SK-N-SH (cell line): ENCODE results near the gene UBE2C. TPM values are rescaled to one million over a fixed set of nuclear protein-coding genes. Genes with fewer than 3 reads are reported as not detected.

Experiments
- CTCF ChIA-PET: fragments of 300-600, 350-600 bp; formaldehyde crosslinking; extraction: SDS; loops from one replicate; lab custom pipeline; 2021; lab: Yijun Ruan, JAX
- POLR2A ChIA-PET: fragments of 350-600 bp; sonication (Branson Sonifier 250); formaldehyde crosslinking; extraction: SDS; loops from one replicate; lab custom pipeline; 2020; ENCODE audit warnings: antibody characterized with exemption, inconsistent platforms; lab: Yijun Ruan, JAX
- DNase-seq: peaks from one replicate; pipeline ENCODE4 v3.0.0; 2012
- H2AFZ ChIP-seq: fragments of 200-600 bp; sonication (generic); 2 replicates; pipeline ENCODE4 v1.8.1; 2016; ENCODE audit warnings: antibody characterized with exemption, mild to moderate bottlenecking, low read depth
- H3F3A ChIP-seq: fragments of 200-600 bp; sonication (generic); replicated peaks from 2 replicates; pipeline ENCODE3; 2016; ENCODE audit warnings: antibody characterized with exemption, mild to moderate bottlenecking; ENCODE audit not compliant: insufficient read depth
- H3K27ac ChIP-seq, 2 experiments: fragments of 200-500 bp in 1 of 2; fragments of 200-600 bp in 1 of 2; sonication (Bioruptor generic) in 1 of 2; sonication (generic), shearing (Covaris generic) in 1 of 2; 2 replicates each; pipeline versions ENCODE4 v1.5.1 to v1.6.1; 2014 to 2016; ENCODE audit warnings: low read depth in 2 of 2, inconsistent platforms in 1 of 2, low read length in 1 of 2, mild to moderate bottlenecking in 1 of 2, mixed read lengths in 1 of 2
- H3K27me3 ChIP-seq: fragments of 200-600 bp; sonication (generic), shearing (Covaris generic); 2 replicates; pipeline ENCODE4 v1.6.1; 2016; ENCODE audit warnings: mixed run types; ENCODE audit not compliant: insufficient read depth
- H3K36me3 ChIP-seq, 2 experiments: fragments of 200-500 bp in 1 of 2; fragments of 200-600 bp in 1 of 2; sonication (Bioruptor generic) in 1 of 2; sonication (generic) in 1 of 2; replicated peaks in 1 of 2; 2 replicates each; pipeline versions ENCODE3 to v1.5.1; 2014 to 2016; ENCODE audit warnings: low read length in 1 of 2, mild to moderate bottlenecking in 1 of 2; ENCODE audit not compliant: insufficient read depth in 2 of 2, control insufficient read depth in 1 of 2
- H3K4me1 ChIP-seq, 2 experiments: fragments of 200-500 bp in 1 of 2; fragments of 200-600 bp in 1 of 2; sonication (Bioruptor generic) in 1 of 2; sonication (generic), shearing (Covaris generic) in 1 of 2; 2 replicates each; pipeline versions ENCODE4 v1.5.1 to v1.6.1; 2014 to 2016; ENCODE audit warnings: low read depth in 1 of 2, low read length in 1 of 2, mixed run types in 1 of 2; ENCODE audit not compliant: insufficient read depth in 2 of 2, control insufficient read depth in 1 of 2
- H3K4me2 ChIP-seq: fragments of 200-600 bp; sonication (generic), shearing (Covaris generic); 2 replicates; pipeline ENCODE4 v1.6.1; 2017; ENCODE audit warnings: mixed run types
- H3K4me3 ChIP-seq, 2 experiments: fragments of 200-500 bp in 1 of 2; fragments of 200-600 bp in 1 of 2; sonication (Bioruptor generic) in 1 of 2; sonication (generic), shearing (Covaris generic) in 1 of 2; 2 replicates each; pipeline versions ENCODE4 v1.5.1 to v1.8.1; 2014 to 2016; ENCODE audit warnings: low read depth in 2 of 2, inconsistent platforms in 1 of 2, low read length in 1 of 2, mild to moderate bottlenecking in 1 of 2, mixed read lengths in 1 of 2, moderate library complexity in 1 of 2
- H3K79me2 ChIP-seq: fragments of 200-600 bp; sonication (generic); 2 replicates; pipeline ENCODE4 v1.8.1; 2017; ENCODE audit warnings: mild to moderate bottlenecking; ENCODE audit not compliant: insufficient read depth
- H3K9ac ChIP-seq: fragments of 200-600 bp; sonication (generic); 2 replicates; pipeline ENCODE4 v1.6.1; 2017; ENCODE audit warnings: mixed run types
- H3K9me2 ChIP-seq: fragments of 200-600 bp; sonication (generic); 2 replicates; pipeline ENCODE4 v1.6.1; 2017; ENCODE audit warnings: mixed run types
- H3K9me3 ChIP-seq: fragments of 200-600 bp; sonication (generic); 2 replicates; pipeline ENCODE4 v1.6.1; 2017; ENCODE audit warnings: mixed run types, mild to moderate bottlenecking, moderate library complexity
- H4K20me1 ChIP-seq: fragments of 200-600 bp; sonication (generic); 2 replicates; pipeline ENCODE4 v1.6.1; 2017; ENCODE audit warnings: mild to moderate bottlenecking, mixed run types; ENCODE audit not compliant: insufficient read depth
- ELF1 ChIP-seq: IDR thresholded peaks from 2 replicates; pipeline ENCODE4 v1.4.0; 2012
- EZH2phosphoT487 ChIP-seq: fragments of 200-600 bp; sonication (generic); IDR thresholded peaks from 2 replicates; pipeline ENCODE4 v1.6.1; 2017; ENCODE audit warnings: low read depth, mixed run types, mild to moderate bottlenecking, antibody characterized with exemption, moderate library complexity, borderline replicate concordance
- GABPA ChIP-seq: IDR thresholded peaks from 2 replicates; pipeline ENCODE4 v1.4.0; 2012; ENCODE audit warnings: low read depth, mild to moderate bottlenecking
- JUND ChIP-seq: IDR thresholded peaks from 2 replicates; pipeline ENCODE4 v1.4.0; 2012
- MEF2A ChIP-seq: IDR thresholded peaks from 2 replicates; pipeline ENCODE4 v1.4.0; 2012; ENCODE audit warnings: low read depth, borderline replicate concordance
- MXI1 ChIP-seq: IDR thresholded peaks from 2 replicates; pipeline ENCODE4 v1.6.1; 2012; ENCODE audit warnings: mild to moderate bottlenecking, low read depth, low read length, improper control_type of control experiment
- RCOR1 ChIP-seq: fragments of 150-350 bp; IDR thresholded peaks from 2 replicates; pipeline ENCODE4 v1.6.1; 2017; ENCODE audit warnings: antibody characterized with exemption, low read length
- REST ChIP-seq: IDR thresholded peaks from 2 replicates; pipeline ENCODE4 v1.6.1; 2012; ENCODE audit warnings: mild to moderate bottlenecking, low read depth, low read length, moderate library complexity
- SIN3A ChIP-seq: IDR thresholded peaks from 2 replicates; pipeline ENCODE4 v1.6.1; 2012; ENCODE audit warnings: low read depth, mild to moderate bottlenecking, low read length, moderate library complexity, borderline replicate concordance
- WGBS: methylation state at CpG from one replicate; pipeline ENCODE4 v1.1.6; 2017; ENCODE audit warnings: low lambda C conversion rate; 5-methylcytosine and 5-hydroxymethylcytosine counted together
- polyA plus RNA-seq, 3 experiments: library from polyadenylated mRNA; depleted of rRNA; stranded (reverse); fragments of >200 nt; gene quantifications; 2 replicates each; pipeline ENCODE4 v1.2.3, GENCODE V29; 2012

UBE2C gene
- polyA plus RNA-seq, 1 of the 3 experiments (the other 2 are of a cell fraction): 115 TPM

GRCh38 chr20:45851501-45851900 lies 39.1 kb downstream of the UBE2C start:
- POLR2A ChIA-PET: no interaction called here
- Histone ChIP-seq H3K27ac (no peak overlapping the region), H3K9me3 (no peaks in the 10 kb centered on the region), H4K20me1 (no peaks in the 10 kb centered on the region), H3K27me3 (no peaks in the 10 kb centered on the region), H3K4me3 (no peak overlapping the region), H3K4me1 (peaks cover 8% of the 10 kb centered on the region in 2 experiments; a peak in 2 of 4 replicates), H3K79me2 (peaks cover 24% of the 10 kb centered on the region), H3K9me2 (no peaks in the 10 kb centered on the region), H3K9ac (no peak overlapping the region), H3F3A (peaks cover 3% of the 10 kb centered on the region), H3K36me3 (peaks cover 13 to 21% of the 10 kb centered on the region in 2 experiments), H2AFZ (no peak overlapping the region), H3K4me2 (no peak overlapping the region)
- no peak for DNase-seq
- TF ChIP-seq ELF1 (no peak), MXI1 (no peak), REST (no peak), EZH2phosphoT487 (no peak), GABPA (no peak), MEF2A (no peak), JUND (no peak)
- CTCF ChIA-PET: interaction anchor here (1.6 kb wide), 2 partner anchors 9 to 17 kb away, joined by 4 to 6 read pairs; no protein-coding TSS in a partner anchor

GRCh38 chr20:45852326-45852725 lies 39.9 kb downstream of the UBE2C start:
- H3K9me2 ChIP-seq: no peaks in the 10 kb centered on the region
- no peak for DNase-seq
- H3K4me3 ChIP-seq: no peak overlapping the region
- no peaks in the 10 kb centered on the region for H4K20me1 ChIP-seq
- peaks cover 12 to 20% of the 10 kb centered on the region in 2 experiments for H3K36me3 ChIP-seq
- ChIA-PET POLR2A (interaction anchor here (0.7 kb wide), 1 partner anchor 117 kb away, joined by 3 read pairs; no protein-coding TSS in a partner anchor), CTCF (interaction anchor here (1.0 to 1.6 kb wide), 3 partner anchors 10 to 18 kb away, joined by 3 to 6 read pairs (median 4); no protein-coding TSS in a partner anchor)
- H3F3A ChIP-seq: peaks cover 3% of the 10 kb centered on the region
- 100% methylated on average over 6 of the region's 6 CpGs for WGBS
- no peak overlapping the region for H2AFZ ChIP-seq
- H3K9ac ChIP-seq: no peak overlapping the region
- H3K4me1 ChIP-seq: peaks cover 8% of the 10 kb centered on the region in 2 experiments; a peak in 2 of 4 replicates
- no peaks in the 10 kb centered on the region for H3K9me3 ChIP-seq
- no peak overlapping the region for H3K4me2 ChIP-seq
- H3K79me2 ChIP-seq: peaks cover 29% of the 10 kb centered on the region
- H3K27ac ChIP-seq: no peak overlapping the region
- H3K27me3 ChIP-seq: no peaks in the 10 kb centered on the region
- TF ChIP-seq RCOR1: no peak
- TF ChIP-seq SIN3A: no peak
